AG08396 (cell line): ENCODE data around the gene SCLY.
A peak's percentile ranks its signal among the peaks of the same experiment; 100 is the strongest.
"Not testable (repeated sequence)": the region's sequence is repeated elsewhere in the genome, so short reads cannot be mapped to it uniquely, and the experiment has no call there.

ENCODE experiments used
- DNase-seq: peaks from one replicate; pipeline ENCODE4 v3.0.0; 2012; ENCODE audit warnings: low spot score, mixed read lengths

SCLY gene

DNA sequence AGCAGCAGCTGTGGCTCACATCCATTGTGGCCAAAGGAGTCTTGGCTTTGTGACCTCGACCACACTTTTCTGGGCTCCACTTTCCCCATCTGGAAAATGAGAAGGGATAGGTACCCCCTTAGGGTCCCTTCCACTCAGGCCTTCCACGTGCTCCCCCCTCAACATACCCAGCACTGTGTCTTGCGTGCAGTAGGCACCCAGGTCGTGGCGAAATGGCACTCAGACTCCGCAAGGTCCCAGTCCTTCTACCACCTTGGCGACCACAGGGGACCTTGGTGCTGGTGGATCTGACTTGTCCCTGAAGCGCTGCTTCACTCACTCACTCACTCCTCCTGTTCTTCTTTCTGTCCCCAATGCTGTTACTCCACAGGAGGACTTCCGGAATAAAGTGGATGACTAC is 19.9 kb upstream of the SCLY start:
- no peak for DNase-seq

DNA sequence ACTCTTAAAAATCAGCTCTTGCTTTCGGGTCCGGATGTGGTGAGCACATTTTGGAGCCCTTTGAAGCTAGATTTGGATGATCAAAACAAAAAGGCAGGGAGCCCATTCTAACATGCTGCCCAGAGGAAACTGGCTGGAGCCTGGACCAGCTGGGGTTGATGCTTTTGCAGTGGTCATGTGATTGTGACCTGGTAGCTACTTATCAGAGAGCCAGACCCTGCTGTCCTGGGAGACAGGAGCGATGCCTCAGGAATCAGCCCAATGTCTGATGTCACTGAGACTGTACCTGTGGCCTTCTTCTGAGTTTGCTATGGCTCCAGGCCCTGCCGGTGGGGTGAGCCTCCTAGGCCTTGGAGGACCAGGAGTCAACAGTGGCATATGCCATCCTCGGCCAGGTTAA is 18.7 kb upstream of the SCLY start:
- DNase-seq = no peak

DNA sequence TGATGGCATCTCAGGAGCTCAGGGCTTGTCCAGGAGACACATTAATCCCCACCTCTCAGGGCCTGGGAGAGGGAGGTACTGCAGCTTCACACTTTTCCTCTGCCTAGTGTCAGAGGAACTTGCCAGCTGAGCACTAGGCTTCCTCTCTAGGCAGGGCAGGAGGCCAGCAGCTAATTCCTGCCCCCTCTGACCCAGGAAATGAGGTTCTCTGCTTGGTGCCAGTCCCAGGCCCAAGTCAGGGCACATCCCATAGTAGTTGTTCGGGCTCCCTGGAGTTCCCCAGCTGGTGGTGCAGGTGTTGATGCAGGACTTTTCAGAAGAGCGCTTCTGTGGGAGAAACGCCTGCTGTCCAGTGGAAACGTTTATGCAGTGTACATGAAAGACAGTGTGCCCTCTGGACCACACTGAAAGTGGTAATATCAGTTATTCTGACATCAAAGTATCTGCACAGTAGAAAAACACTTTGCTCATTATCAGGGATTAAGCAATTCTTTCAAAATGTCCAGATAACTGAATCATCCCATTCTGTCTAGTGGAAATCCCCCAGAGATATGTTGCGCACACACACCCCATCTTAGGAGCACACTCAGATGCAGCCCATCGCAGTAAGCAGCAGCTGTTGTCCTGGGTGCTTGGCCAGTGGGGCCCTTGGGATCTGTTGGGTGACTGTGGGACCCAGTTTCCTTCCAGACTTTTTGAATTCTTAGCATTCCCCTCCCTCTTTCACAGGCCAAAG is 17.8 kb upstream of the SCLY start:
- DNase-seq = no peak

DNA sequence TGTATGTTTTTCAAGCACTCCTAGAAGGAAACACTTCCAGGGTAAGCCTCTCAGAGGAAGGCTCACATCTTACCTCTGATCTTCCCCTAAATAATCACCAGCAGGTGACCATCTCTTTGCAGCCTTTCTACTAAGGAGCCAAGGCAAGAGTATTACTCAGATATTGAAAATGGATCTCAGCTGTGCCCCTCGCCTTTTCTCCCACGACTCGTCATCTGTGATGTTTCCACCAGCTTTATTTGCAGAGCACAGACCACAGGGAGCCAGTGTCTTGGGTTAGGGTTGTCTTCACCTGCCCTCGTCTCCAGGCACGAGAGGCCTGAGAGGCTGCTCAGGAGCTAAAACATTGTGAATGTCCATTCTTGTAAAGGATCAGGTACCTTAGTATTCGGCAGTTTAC is 16.9 kb upstream of the SCLY start:
- no peak for DNase-seq

DNA sequence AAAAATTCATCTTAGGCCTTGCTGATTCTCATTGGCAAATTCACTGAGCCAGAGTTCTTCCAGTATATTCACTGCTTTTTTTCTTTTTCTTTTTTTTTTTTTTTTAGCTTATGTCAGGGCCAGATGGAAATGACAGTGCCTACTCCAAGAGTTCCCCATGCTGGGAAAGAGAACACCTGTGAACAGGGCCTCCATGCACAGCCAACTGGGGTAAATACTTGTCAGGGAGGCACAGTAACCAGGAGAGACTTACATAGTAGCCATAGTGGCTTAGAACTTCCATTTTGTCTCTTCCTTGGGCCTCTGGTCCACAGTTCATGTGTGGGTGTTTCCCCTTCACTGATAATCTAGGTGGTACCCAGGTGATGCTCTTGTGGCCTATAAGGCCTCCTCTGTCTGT is 15.2 kb upstream of the SCLY start:
- DNase-seq = no peak

DNA sequence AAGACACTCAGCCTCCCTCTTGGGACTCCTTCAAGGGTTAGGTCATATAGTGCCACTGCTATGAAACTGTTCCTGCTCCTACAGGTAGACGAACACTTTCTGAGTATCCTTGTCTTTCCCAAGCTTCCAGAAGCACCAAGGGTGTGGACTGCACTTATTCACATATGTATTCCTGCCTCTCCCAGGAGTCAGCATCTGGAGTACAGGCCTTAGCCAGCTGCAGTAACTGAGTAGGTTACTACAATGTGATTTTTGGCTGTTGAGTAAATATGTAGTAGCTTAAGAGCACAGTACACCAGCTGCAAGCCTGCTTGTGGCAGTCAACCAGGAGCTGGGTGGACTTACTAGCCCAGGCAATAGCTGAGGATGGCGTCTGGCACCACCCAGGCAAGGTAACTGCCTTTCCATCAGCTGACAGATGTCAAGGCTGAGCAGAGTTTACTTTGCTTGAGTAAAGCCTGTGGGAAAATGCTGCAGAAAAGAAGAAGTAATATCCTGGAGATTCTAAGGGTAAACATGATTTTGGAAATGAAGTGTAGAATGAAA is 14.0 kb upstream of the SCLY start:
- no peak for DNase-seq

DNA sequence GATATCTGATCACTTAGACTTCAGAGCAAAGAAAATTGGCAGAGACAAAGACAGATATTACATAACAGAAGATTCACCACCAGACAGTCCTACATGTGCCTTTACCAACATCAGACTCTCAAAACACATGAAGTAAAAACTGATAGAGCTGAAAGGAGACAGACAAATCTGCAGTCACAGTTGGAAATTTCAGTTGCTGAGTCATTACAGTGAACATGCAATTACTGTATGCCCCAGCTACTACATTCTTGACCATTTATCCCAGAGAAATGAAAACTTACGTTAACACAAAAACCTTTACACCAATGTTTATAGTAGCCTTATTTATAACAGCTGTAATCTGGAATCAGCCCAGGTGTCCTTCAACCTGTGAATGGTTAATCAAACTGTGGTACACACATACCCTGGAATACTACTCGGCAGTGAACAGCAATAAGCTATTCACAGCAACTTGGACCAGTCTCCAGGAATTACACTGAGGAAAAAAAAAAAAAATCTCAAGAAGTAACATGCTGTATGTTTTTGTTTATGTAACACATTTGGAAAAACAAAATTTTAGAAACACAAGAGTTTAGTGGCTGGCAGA is 7.5 kb upstream of the SCLY start:
- peak; percentile 24 for DNase-seq

DNA sequence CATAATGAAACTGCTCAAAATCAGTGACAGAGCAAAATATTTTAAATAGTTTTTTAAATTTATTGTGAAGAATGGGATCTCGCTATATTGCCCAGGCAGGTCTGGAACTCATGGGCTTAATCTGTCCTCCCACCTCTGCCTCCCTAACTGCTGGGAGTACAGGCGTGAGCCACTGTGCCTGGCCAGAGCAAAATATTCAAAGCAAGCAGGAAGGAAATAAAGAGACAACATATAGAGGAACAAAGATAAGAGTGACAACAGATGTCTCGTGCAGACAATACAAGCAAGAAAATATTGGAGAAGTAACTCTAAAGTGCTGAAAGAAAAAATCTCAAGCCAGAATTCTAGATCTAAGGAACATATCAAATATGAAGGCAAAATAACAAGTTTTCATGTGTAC is 5.0 kb upstream of the SCLY start:
- DNase-seq = no peak

DNA sequence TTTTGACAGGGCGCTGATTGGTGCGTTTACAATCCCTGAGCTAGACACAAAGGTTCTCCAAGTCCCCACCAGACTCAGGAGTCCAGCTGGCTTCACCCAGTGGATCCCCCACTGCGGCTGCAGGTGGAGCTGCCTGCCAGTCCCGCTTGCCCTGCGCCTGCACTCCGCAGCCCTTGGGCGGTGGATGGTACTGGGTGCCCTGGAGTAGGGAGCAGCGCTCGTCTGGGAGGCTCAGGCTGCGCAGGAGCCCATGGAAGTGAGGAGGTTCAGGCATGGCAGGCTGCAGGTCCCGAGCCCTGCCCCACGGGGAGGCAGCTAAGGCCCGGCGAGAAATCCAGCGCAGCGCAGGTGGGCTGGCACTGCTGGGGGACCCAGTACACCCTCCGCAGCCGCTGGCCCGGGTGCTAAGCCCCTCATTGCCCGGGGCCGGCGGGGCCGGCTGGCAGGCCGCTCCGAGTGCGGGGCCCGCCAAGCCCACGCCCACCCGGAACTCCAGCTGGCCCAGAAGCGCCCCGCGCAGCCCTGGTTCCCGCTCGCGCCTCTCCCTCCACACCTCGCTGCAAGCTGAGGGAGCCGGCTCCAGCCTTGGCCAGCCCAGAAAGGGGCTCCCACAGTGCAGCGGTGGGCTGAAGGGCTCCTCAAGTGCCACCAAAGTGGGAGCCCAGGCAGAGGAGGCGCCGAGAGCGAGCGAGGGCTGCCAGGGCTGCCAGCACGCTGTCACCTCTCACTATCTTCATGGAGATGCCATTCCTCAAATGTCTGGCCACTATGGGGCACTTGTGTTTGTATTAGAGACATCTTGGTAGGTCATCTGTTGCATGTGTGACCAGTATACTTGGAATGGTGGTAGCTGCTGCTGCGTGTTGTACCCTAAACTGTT is 2.9 kb upstream of the SCLY start:
- not testable (repeated sequence) for DNase-seq

DNA sequence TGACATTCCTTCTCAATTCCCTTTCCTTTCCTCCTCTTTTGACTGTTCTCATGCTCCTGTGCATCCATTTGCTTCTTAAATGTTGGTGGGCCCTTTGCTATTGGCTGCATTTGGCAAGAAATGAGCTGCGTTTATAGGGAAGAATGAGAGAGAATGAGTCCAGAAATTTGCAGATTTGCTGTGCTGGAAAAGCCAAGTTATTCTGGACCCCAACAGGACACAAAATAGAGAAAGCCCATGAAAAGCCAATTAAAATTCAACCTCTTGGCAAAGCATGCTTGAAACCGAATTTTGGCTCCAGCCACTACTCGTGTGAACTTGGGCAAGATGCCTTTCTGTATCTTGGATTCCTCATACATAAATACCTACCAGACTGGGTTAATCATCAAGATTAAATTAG is 1.3 kb upstream of the SCLY start:
- DNase-seq = no peak

DNA sequence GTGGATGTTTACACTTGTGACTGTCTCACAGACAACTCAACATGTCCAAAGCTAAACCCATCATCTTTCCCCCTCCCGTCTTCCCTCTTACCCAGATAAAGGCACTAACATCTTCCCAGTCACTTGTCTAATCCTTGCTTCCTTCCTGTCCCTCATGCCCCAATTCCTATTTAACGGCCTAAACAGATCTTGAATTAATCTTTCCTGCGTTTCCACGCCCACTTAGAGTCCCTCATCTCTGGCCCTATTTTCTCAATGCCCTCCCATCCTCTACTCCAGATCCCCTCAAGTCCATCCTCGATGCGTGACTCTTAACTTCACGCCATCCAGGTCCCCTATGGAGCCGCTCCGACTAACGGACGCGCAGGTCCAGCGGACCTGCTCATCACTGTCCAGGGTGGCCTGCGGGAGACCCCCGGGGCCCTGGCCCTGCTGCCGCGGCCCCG is 682 bp upstream of the SCLY start:
- DNase-seq = peak; percentile 32

DNA sequence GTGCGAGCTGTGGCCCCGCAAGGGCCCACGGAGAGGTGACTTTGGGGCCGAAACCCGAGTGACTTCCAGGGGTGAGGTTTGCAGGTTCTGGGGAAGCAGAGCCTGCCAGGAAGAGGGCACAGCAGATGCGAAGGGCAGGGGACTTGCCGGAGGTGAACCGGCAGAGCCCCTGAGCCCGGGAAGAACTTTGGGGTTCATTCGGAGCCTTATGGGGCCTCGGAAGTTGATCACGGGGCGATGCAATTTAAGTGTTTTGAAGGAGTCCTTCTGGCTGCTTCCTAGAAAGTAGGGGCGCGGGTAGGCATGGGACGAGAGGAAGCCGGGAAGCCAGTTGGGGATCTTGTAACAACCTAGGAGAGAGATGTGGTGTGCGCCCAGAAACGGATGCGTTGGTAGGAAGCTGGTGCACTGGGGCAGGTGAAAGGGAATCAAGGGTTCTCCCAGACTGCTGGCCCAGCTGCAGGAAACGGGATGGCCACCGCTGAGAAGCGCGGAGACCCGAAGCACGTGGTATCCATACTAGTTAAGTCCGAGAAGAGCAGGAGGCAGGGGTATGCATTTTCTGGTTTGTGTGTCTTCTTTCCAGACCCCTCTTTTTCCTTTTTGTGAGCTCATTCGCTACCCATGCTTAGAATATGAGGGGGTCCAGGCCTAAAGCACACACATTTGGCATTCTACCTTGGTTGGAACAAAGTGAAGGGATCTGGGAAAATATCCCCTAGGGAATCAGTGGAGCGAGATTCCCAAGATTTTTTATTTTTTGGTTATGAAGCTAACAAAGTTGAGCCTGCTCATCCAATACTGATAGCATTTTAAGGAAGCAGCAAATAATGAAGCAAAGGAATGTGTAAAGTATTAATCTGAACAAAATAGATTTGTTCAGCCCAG is 758 bp downstream of the SCLY start:
- peak; percentile 54 for DNase-seq

DNA sequence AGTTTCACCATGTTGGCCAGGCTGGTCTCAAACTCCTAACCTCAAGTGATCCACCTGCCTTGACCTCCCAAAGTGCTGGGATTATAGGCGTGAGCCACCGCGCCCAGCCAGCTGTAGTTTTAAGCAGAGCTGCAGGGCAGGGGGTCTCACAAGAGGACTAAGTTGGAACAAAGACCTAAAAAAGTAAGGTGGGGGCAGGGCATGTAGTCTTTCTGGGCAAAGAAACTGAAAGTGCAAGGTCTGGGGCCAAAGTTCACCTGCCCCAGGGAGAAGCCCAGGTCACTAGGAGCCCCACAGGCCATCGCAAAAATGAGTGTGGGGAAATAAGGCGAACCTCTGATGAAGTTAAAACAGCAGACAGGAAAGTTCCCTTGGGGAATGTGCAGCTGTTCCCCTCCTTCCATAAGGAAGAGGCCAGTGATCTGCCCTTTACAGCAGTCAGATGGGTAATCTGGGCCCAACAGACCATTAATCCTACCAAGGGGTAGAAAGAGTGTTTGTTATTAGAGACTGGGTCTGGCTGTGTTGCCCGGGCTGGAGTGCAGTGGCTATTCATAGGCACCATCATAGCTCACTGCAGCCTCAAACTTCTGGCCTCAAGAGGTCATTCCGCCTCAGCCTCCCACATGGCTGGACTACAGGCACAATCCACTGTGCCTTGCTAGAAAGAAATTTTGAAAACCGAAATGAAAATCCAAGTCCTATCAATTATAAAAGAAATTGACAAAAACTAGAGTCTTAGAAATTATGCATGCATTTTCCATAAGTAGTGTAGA is 2.8 kb downstream of the SCLY start:
- no peak for DNase-seq

DNA sequence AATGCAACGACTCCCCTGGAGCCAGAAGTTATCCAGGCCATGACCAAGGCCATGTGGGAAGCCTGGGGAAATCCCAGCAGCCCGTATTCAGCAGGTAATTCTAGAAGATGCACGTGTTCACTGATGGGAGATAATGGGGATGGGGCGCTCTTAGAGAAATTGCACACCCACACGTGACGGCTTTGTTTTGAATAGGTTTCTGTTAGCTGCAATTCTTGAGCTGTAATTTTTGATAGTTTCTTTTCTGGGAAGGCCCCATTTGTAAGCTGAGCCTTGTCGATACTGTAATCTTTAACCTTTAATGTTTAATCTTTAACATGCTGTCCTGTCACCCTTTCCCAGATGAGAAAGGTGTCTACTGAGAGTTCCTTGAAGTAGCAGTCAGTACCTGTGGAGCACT is 3.6 kb downstream of the SCLY start:
- no peak for DNase-seq

DNA sequence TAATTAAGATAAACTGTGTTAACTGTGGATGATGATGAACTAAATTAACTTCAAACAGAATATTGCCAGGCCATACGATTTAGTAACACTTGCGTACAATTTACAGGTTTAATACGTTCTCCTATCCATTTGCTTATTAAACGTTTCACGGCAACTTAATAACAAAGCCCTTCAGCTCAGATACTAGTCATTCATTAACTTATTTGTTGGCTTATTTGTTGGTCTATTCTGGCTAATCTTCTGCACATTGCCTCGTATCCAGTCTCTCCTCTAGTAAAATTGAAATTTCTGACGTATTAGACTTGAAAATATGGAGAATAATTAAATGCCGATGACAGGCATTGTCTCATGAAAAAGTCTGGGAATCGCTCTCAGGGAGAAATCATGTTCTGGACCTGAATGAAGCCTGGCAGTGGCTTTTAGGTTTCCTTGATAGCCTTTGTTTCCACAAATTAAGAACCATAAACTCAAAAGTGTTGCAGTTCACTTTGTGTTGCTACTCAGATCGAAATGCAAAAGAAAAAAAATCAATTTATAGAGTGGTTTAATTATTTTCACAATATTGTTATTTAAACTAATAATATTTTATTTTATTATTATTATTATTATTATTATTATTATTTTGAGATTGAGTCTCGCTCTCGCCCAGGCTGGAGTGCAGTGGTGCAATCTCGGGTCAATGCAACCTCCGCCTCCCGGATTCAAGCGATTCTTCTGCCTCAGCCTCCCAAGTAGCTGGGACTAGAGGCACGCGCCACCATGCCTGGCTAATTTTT is 4.5 kb downstream of the SCLY start:
- no peak for DNase-seq

DNA sequence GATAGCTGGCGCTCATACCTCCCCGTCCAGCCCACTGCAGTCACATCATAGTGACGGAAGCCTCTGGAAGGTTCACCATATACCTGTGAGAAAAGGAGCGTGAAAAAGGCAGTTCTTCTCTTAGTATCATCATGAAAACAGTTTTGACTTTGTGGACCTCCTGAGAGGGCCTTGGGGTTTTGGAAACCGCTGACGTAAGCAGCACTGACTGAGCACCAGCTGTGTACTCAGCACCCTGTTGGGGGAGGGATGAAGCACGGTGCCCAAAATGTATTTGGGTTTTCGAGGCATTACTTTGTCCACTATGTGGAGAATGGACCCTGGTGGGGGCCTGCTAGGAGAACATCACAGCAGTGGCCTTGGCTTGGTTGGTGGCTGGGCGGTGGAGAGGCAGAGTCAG is 5.4 kb downstream of the SCLY start:
- no peak for DNase-seq

DNA sequence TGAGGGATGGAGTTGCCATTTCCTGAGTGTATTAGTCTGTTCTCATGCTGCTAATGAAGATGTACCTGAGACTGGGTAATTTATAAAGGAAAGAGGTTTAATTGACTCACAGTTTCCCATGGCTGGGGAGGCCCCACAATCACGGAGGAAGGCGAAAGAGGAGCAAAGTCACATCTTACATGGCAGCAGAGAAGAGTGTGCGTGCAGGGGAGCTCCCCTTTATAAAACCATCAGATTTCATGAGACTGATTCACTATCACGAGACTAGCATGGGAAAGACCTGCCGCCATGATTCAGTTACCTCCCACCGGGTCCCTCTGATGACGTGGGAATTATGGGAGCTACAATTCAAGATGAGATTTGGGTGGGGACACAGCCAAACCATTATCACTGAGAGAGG is 5.9 kb downstream of the SCLY start:
- not testable (repeated sequence) for DNase-seq

DNA sequence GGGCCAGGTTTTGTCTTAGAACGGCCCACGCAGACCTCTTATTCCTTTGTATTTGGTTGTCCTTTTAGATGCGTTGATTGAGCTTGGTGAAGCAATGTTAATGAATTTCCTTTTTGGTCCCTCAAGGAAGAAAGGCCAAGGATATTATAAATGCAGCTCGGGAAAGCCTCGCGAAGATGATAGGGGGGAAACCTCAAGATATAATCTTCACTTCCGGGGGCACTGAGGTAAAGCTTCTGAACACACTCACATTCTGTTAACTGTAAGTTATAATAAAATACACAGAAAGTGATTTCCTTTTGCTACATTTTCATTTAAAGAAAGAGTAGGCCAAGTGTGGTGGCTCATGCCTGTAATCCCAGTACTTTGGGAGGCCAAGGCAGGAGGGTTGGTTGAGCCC is 7.1 kb downstream of the SCLY start:
- no peak for DNase-seq

DNA sequence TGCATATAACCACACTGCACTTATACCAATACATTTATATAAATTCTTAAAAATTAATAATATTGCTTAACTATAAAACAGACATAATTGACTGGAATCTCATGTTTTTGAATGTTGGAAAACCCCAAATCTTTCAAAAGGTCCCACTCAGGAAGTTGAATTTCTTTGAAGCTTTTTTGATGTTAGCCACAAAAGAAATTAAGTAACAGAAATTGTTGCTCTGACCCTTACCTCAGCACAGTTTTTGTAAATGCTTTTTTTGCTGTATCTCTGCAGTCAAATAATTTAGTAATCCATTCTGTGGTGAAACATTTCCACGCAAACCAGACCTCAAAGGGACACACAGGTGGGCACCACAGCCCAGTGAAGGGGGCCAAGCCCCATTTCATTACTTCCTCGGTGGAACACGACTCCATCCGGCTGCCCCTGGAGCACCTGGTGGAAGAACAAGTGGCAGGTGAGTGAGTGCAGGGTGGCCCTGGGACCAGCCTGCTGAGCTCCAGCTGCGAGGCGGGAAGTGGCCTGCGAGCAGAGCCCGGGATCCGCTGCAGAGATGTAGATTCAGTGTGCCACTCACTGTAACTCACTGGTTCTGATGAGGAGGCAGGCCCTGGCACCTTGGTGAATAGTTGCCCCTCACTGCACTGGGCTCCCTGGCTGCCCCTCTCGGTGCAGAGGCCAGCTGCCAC is 8.4 kb downstream of the SCLY start:
- no peak for DNase-seq

DNA sequence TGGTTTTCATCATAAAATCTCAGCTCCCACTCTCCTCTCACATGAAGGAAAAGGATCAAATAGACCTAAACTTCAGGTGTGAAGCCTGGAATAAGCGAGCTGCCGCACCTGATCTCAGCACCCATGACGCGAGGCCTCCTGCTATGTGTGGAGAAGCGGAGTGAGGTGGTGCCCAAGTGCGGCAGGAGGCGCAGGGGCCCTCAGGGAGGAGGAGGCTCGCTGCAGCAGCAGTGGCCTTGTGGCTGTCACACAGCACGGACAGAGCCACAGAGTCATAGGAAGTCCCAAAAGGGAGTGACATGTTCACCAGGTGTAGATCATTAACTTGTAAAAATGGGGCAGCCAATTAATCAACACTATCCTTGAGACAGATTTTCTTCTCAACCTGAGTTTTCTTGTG is 9.1 kb downstream of the SCLY start:
- DNase-seq = no peak
